ENCODE results near the gene HINT3. TPM values are rescaled to one million over a fixed set of nuclear protein-coding genes. Genes with fewer than 3 reads are reported as not detected.
A peak's percentile ranks its signal among the peaks of the same experiment; 100 is the strongest.

The HINT3 gene
- total and polyA plus RNA-seq, 2 of the 13 experiments (the other 11 are each of a cell fraction or from before 2014, with no cell fraction given), result 3.1 to 22.8 TPM

GRCh38 chr6:125989631-125990030 lies 33.1 kb downstream of the HINT3 start (continued):
- peak; percentile 74; the same call in 1 of the 2 replicates for TF ChIP-seq AHDC1 (CRISPR knock-in tag; IDR thresholded peaks at IDR 0.05; ENCODE audit: borderline replicate concordance)
- TF ChIP-seq ZNF225 (CRISPR knock-in tag; IDR thresholded peaks at IDR 0.05), result no peak
- TF ChIP-seq AKAP8 (CRISPR knock-in tag; IDR thresholded peaks at IDR 0.05), result no peak
- TF ChIP-seq PCBP2 (optimal IDR thresholded peaks at IDR 0.05; ENCODE audit: low read depth, low read length, poor library complexity, severe bottlenecking), result no peak
- peak; percentile 74; the same call in 1 of the 2 replicates for TF ChIP-seq ZNF7 (CRISPR knock-in tag; IDR thresholded peaks at IDR 0.05)
- peak; percentile 81; the same call in 1 of the 2 replicates for TF ChIP-seq ARID5B (CRISPR knock-in tag; IDR thresholded peaks at IDR 0.05)
- TF ChIP-seq HMG20A (CRISPR knock-in tag; IDR thresholded peaks at IDR 0.05; ENCODE audit: borderline replicate concordance), result peak; percentile 30; the same call in 1 of the 2 replicates
- peak; percentile 45; the same call in 1 of the 2 replicates for TF ChIP-seq ZNF652 (CRISPR knock-in tag; IDR thresholded peaks at IDR 0.05; ENCODE audit: borderline replicate concordance, low read depth)
- no peak for TF ChIP-seq SOX13 (IDR thresholded peaks at IDR 0.05)
- peak in 1 of 2 experiments; percentile 78; a peak in 2 of 4 replicates for TF ChIP-seq SOX13 (CRISPR knock-in tag; conservative IDR thresholded peaks at IDR 0.05 in 1 of 2, IDR thresholded peaks at IDR 0.05 in 1 of 2)
- no peak for TF ChIP-seq ZNF512B (CRISPR knock-in tag; IDR thresholded peaks at IDR 0.05; ENCODE audit: borderline replicate concordance)
- peak; percentile 86 for TF ChIP-seq TEAD3 (CRISPR knock-in tag; optimal IDR thresholded peaks at IDR 0.05; ENCODE audit: borderline replicate concordance)
- TF ChIP-seq ETV6 (CRISPR knock-in tag; conservative IDR thresholded peaks at IDR 0.05), result no peak
- no peak for TF ChIP-seq IRF1 (CRISPR knock-in tag; IDR thresholded peaks at IDR 0.05; ENCODE audit: low read depth)
- TF ChIP-seq LCORL (IDR thresholded peaks at IDR 0.05), result peak; percentile 92; the same call in 1 of the 2 replicates
- peak; percentile 85 for TF ChIP-seq LCORL (CRISPR knock-in tag; IDR thresholded peaks at IDR 0.05)
- no peak for TF ChIP-seq ZNF773 (CRISPR knock-in tag; IDR thresholded peaks at IDR 0.05; ENCODE audit: borderline replicate concordance)
- no peak; the same call in 1 of the 2 replicates for TF ChIP-seq SALL1 (CRISPR knock-in tag; IDR thresholded peaks at IDR 0.05)
